OCI-LY3 (cell line): ENCODE data around the gene ADIPOR2.

Experiments used
- H2AFZ ChIP-seq: fragments of 200-600, 300-600 bp; shearing (Covaris generic); 2 replicates; pipeline ENCODE4 v1.6.0; 2014; ENCODE audit warnings: antibody characterized with exemption, low read depth, low read length
- H3K27ac ChIP-seq: fragments of 200-600, 300-600 bp; sonication (generic); 2 replicates; pipeline ENCODE4 v1.5.1; 2014; ENCODE audit warnings: mild to moderate bottlenecking, low read length, moderate library complexity, mixed read lengths
- H3K27me3 ChIP-seq: fragments of 200-600, 300-600 bp; sonication (generic); 2 replicates; pipeline ENCODE4 v1.6.1; 2014; ENCODE audit warnings: low read depth, low read length, mixed read lengths
- H3K36me3 ChIP-seq: fragments of 200-600, 300-600 bp; sonication (generic); replicated peaks from 2 replicates; pipeline ENCODE3; 2014; ENCODE audit warnings: low read depth, low read length, mixed read lengths
- H3K4me1 ChIP-seq: fragments of 300-600, 200-600 bp; sonication (generic); 2 replicates; pipeline ENCODE4 v1.6.1; 2014; ENCODE audit warnings: low read length, mixed read lengths
- H3K4me2 ChIP-seq: fragments of 200-600, 300-600 bp; sonication (generic); 2 replicates; pipeline ENCODE4 v1.6.1; 2014; ENCODE audit warnings: low read length, mixed read lengths
- H3K4me3 ChIP-seq: fragments of 300-600, 200-600 bp; sonication (generic); 2 replicates; pipeline ENCODE4 v1.5.1; 2014; ENCODE audit warnings: antibody characterized with exemption, mild to moderate bottlenecking, low read length, moderate library complexity
- H3K79me2 ChIP-seq: fragments of 300-600, 200-600 bp; shearing (Covaris generic); 2 replicates; pipeline ENCODE4 v1.6.1; 2014; ENCODE audit warnings: mild to moderate bottlenecking, low read length, mixed read lengths
- H3K9ac ChIP-seq: fragments of 300-600, 200-600 bp; shearing (Covaris generic); 2 replicates; pipeline ENCODE4 v1.6.0; 2014; ENCODE audit warnings: mild to moderate bottlenecking, low read length, moderate library complexity
- H3K9me3 ChIP-seq: fragments of 200-600, 300-600 bp; shearing (Covaris generic); 2 replicates; pipeline ENCODE4 v1.6.1; 2014; ENCODE audit warnings: low read length, mixed read lengths; ENCODE audit not compliant: insufficient read depth
- H4K20me1 ChIP-seq: fragments of 200-600, 300-600 bp; sonication (generic); 2 replicates; pipeline ENCODE4 v1.6.1; 2016; ENCODE audit warnings: low read length, mixed read lengths; ENCODE audit not compliant: insufficient read depth
- CTCF ChIP-seq: fragments of 200-600, 300-600 bp; sonication (generic); IDR thresholded peaks from 2 replicates; pipeline ENCODE4 v1.5.1; 2014; ENCODE audit warnings: antibody characterized with exemption, low read length, low read depth
- EZH2phosphoT487 ChIP-seq: fragments of 200-600 bp; shearing (Covaris generic); IDR thresholded peaks from 2 replicates; pipeline ENCODE4 v1.6.1; 2018; ENCODE audit warnings: antibody characterized with exemption, mixed run types, low read depth

Gene ADIPOR2

GRCh38 chr12:1719139-1719538, 28.3 kb downstream of the ADIPOR2 start:
- H3K9ac ChIP-seq: no peak overlapping the region
- peaks cover 17% of the 10 kb centered on the region for H3K36me3 ChIP-seq
- peaks cover 88% of the 10 kb centered on the region for H3K79me2 ChIP-seq
- peaks cover 1% of the 10 kb centered on the region; the same call in 1 of the 2 replicates for H3K9me3 ChIP-seq
- no peak overlapping the region for H3K4me2 ChIP-seq
- peaks cover 32% of the 10 kb centered on the region for H4K20me1 ChIP-seq
- no peak overlapping the region for H3K27ac ChIP-seq
- no peak overlapping the region for H3K4me3 ChIP-seq
- H3K4me1 ChIP-seq: peaks cover 9% of the 10 kb centered on the region
- H3K27me3 ChIP-seq: no peaks in the 10 kb centered on the region
- TF ChIP-seq EZH2phosphoT487 (no peak), CTCF (no peak)
- H2AFZ ChIP-seq: no peak overlapping the region

GRCh38 chr12:1720494-1720893, 29.6 kb downstream of the ADIPOR2 start:
- Histone ChIP-seq H3K4me2 (no peak overlapping the region), H4K20me1 (peaks cover 32% of the 10 kb centered on the region), H2AFZ (no peak overlapping the region), H3K9ac (no peak overlapping the region), H3K4me3 (no peak overlapping the region), H3K79me2 (peaks cover 77% of the 10 kb centered on the region), H3K27me3 (no peaks in the 10 kb centered on the region), H3K36me3 (peaks cover 9% of the 10 kb centered on the region), H3K27ac (no peak overlapping the region), H3K4me1 (peaks cover 9% of the 10 kb centered on the region), H3K9me3 (no peaks in the 10 kb centered on the region)
- TF ChIP-seq CTCF (no peak), EZH2phosphoT487 (no peak)

GRCh38 chr12:1723721-1724120, 32.9 kb downstream of the ADIPOR2 start:
- no peak overlapping the region for H3K9ac ChIP-seq
- H3K79me2 ChIP-seq: peaks cover 65% of the 10 kb centered on the region
- no peak overlapping the region for H3K27ac ChIP-seq
- no peak overlapping the region for H2AFZ ChIP-seq
- peaks cover 30% of the 10 kb centered on the region for H4K20me1 ChIP-seq
- H3K27me3 ChIP-seq: no peaks in the 10 kb centered on the region
- no peaks in the 10 kb centered on the region for H3K4me1 ChIP-seq
- H3K4me3 ChIP-seq: no peak overlapping the region
- H3K4me2 ChIP-seq: no peak overlapping the region
- no peaks in the 10 kb centered on the region for H3K9me3 ChIP-seq
- TF ChIP-seq EZH2phosphoT487: no peak
- no peak for TF ChIP-seq CTCF
- no peaks in the 10 kb centered on the region for H3K36me3 ChIP-seq

GRCh38 chr12:1724250-1724649, 33.4 kb downstream of the ADIPOR2 start:
- Histone ChIP-seq H3K4me1 (no peaks in the 10 kb centered on the region), H3K4me3 (no peak overlapping the region), H3K27ac (no peak overlapping the region), H3K9me3 (no peaks in the 10 kb centered on the region), H3K79me2 (peaks cover 60% of the 10 kb centered on the region), H3K4me2 (no peak overlapping the region), H3K27me3 (no peaks in the 10 kb centered on the region), H2AFZ (no peak overlapping the region), H4K20me1 (peaks cover 30% of the 10 kb centered on the region), H3K36me3 (no peaks in the 10 kb centered on the region), H3K9ac (no peak overlapping the region)
- no peak for TF ChIP-seq EZH2phosphoT487
- no peak for TF ChIP-seq CTCF
